ENCODE results near the gene DPP4. TPM values are rescaled to one million over a fixed set of nuclear protein-coding genes. Genes with fewer than 3 reads are reported as not detected.

The DPP4 gene
- total and polyA plus RNA-seq, 12 donors: 1.1 to 8.3 (median 4.1) TPM

- Histone ChIP-seq H3K4me1 (no peaks in the 10 kb centered on the region), H3K36me3 (no peaks in the 10 kb centered on the region), H3K27ac (no peak overlapping the region), H3K9me3 (no peaks in the 10 kb centered on the region), H3K27me3 (peaks cover 0 to 8% (median 0%) of the 10 kb centered on the region in 7 donors), H3K4me3 (no peak overlapping the region)
- ATAC-seq (no peak), DNase-seq (no peak)
- TF ChIP-seq CTCF (IDR thresholded peaks at IDR 0.05): no peak
- 0 to 90% methylated on average over 1 of the region's 1 CpG for WGBS, 2 donors
- intact Hi-C loops (cut with DNase I): no loop called here
These were observed 108.0 kb downstream of the DPP4 start for GRCh38 chr2:161965994-161966393.

DNA sequence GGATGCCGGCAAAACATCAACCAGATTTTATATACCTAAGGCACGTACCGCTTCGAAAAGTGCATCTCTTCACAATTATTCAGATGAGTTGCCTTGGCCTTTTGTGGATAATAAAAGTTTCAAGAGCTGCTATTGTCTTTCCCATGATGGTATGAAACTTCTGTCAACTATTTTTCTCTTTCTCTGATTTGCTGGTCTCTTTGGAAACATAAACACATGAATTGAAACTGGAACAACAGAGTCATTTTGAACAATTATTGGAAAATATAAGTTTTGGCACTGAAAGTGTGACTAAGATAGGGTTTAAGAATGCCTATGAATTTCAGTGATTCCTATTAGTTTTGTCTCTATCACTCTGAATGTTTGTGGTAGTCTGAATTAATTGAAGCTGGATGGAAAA lies 109.9 kb downstream of the DPP4 start:
- no peak overlapping the region for H3K4me3 ChIP-seq
- no peaks in the 10 kb centered on the region for H3K4me1 ChIP-seq
- TF ChIP-seq CTCF (IDR thresholded peaks at IDR 0.05): no peak
- no peak for ATAC-seq
- no peak for DNase-seq
- 96 to 97% methylated on average over 4 of the region's 4 CpGs for WGBS, 2 donors
- H3K36me3 ChIP-seq: no peaks in the 10 kb centered on the region
- intact Hi-C loops (cut with DNase I): no loop called here
- H3K27ac ChIP-seq: no peak overlapping the region
- H3K9me3 ChIP-seq: no peaks in the 10 kb centered on the region
- H3K27me3 ChIP-seq: peaks cover 0 to 8% (median 2%) of the 10 kb centered on the region in 7 donors

DNA sequence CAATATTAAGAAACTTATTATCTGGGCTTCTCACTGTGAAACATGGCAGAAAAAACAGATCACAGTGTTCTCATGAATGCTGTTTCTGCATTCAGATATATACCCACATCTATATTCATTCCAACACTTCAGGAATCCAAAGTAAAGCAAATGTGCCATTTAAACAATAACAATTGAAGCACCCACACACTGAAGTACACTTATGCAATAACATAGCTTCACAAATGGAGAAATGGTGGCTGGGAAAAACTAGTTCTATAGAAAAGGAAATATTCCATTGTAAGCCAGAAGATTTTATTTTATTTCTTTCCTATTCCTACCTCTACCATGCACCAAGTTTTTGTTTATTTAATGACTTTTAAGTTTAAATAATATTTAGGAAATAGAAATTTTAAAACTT lies 111.9 kb downstream of the DPP4 start:
- intact Hi-C loops (cut with DNase I): no loop called here
- no peak for DNase-seq
- Histone ChIP-seq H3K36me3 (no peaks in the 10 kb centered on the region), H3K4me1 (no peaks in the 10 kb centered on the region), H3K9me3 (no peaks in the 10 kb centered on the region), H3K27me3 (peaks cover 0 to 8% (median 3%) of the 10 kb centered on the region in 7 donors), H3K4me3 (no peak overlapping the region), H3K27ac (no peak overlapping the region)
- no peak for ATAC-seq
- TF ChIP-seq CTCF (IDR thresholded peaks at IDR 0.05): no peak

DNA sequence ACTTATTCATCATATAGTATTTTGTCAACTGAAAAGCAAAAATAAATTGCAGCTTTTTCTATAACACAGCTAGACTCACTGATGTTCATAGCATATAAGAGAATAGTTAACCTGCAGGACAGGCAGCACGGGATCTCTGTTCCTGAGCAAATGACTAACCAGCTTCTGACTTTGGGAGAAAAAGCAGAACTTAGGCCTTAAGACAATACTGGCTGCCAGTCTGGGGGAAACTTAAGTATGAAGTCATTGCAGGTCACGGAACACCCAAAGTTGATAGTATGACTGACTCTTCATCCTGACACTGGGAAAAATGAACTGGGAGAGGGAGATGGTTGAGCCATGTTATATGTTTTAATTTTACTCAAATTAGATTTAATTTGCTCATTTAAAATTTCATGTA lies 113.0 kb downstream of the DPP4 start:
- Histone ChIP-seq H3K4me3 (no peak overlapping the region), H3K9me3 (no peaks in the 10 kb centered on the region), H3K27me3 (peaks cover 0 to 10% (median 3%) of the 10 kb centered on the region in 7 donors), H3K4me1 (no peaks in the 10 kb centered on the region), H3K36me3 (no peaks in the 10 kb centered on the region), H3K27ac (no peak overlapping the region)
- 82 to 84% methylated on average over 2 of the region's 2 CpGs for WGBS, 2 donors
- DNase-seq (no peak), ATAC-seq (peak in 1 of 8 donors; percentile 20)
- intact Hi-C loops (cut with DNase I): no loop called here
- no peak for TF ChIP-seq CTCF (IDR thresholded peaks at IDR 0.05)
